Measurements from ENCODE around the gene TMEM130. TPM values are rescaled to one million over a fixed set of nuclear protein-coding genes. Genes with fewer than 3 reads are reported as not detected.

The TMEM130 gene
- total RNA-seq, 1 donor from 2014 or later: 2.9 TPM

GRCh38 chr7:98870807-98871491 lies 1.1 kb upstream of the TMEM130 start:
- no peak for ATAC-seq
- Histone ChIP-seq H3K9me3 (no peaks in the 10 kb centered on the region), H3K36me3 (no peaks in the 10 kb centered on the region), H3K4me3 (no peak overlapping the region), H3K4me1 (peaks cover 13% of the 10 kb centered on the region), H3K27me3 (ENCODE audit: low read depth) (peaks cover 27% of the 10 kb centered on the region), H3K27ac (no peak overlapping the region)
- peak; percentile 41 for DNase-seq
- TF ChIP-seq CTCF (IDR thresholded peaks at IDR 0.05): no peak
- intact Hi-C loops (cut with DNase I): no loop called here

DNA sequence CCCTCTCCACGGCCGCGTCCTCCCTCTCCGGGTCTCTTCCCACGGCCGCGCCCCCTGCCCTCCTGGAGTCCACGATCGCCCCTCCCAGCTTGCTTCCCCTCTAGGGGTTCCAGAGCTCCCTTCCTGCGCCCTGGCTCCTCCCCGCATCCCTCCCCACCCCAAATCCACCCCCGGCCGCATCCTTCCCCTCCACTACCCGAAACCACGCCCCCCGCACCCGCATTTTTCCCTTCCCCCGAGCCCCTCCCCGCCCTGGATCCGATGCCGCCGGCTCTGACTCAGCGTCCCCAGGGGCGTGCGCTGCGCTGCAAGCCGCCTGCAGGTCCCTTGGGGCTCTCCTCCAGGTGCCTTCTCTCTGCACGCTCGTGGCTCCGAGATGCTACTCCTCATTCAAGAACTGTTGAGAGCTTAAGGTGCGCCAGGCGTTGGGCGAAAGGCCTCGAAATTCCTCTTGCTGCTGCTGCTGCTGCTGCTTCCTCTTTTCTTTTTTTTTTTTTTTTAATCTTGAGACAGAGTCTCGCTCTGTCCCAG lies 372 bp upstream of the TMEM130 start:
- Histone ChIP-seq H3K4me1 (peaks cover 14% of the 10 kb centered on the region), H3K27me3 (ENCODE audit: low read depth) (peaks cover 27% of the 10 kb centered on the region), H3K27ac (no peak overlapping the region), H3K36me3 (no peaks in the 10 kb centered on the region), H3K4me3 (peak overlapping the region; percentile 41), H3K9me3 (no peaks in the 10 kb centered on the region)
- no peak for TF ChIP-seq CTCF (IDR thresholded peaks at IDR 0.05)
- ATAC-seq: peak; percentile 47 to 60
- intact Hi-C loops (cut with DNase I): no loop called here
- peak; percentile 59 for DNase-seq

- Histone ChIP-seq H3K36me3 (no peaks in the 10 kb centered on the region), H3K9me3 (no peaks in the 10 kb centered on the region), H3K27me3 (ENCODE audit: low read depth) (peaks cover 27% of the 10 kb centered on the region), H3K27ac (no peak overlapping the region), H3K4me3 (peak overlapping the region; percentile 41), H3K4me1 (peaks cover 19% of the 10 kb centered on the region)
- intact Hi-C loops (cut with DNase I): no loop called here
- ATAC-seq (no peak), DNase-seq (no peak)
- TF ChIP-seq CTCF (IDR thresholded peaks at IDR 0.05): no peak
These were observed 702 bp downstream of the TMEM130 start for GRCh38 chr7:98869027-98869596.

DNA sequence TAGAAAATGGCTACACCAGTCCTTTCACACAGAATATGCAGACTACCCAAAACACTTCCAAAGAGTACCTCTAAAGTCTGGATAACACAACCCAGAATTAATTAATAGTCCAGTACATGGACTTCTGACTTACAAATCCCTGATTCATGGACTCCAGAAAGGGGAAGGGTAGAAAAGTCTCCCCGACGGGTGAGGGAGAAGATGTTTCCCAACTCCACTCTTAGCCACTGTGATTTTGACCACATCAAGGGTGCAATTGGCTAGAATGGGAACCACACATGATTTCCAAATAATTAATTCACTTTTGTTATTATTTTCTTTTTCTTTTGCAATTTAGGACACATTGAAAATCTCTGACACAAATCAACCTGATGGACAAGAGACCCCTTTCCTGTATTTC lies 1.4 kb downstream of the TMEM130 start:
- Histone ChIP-seq H3K36me3 (no peaks in the 10 kb centered on the region), H3K9me3 (no peaks in the 10 kb centered on the region), H3K4me1 (peaks cover 19% of the 10 kb centered on the region), H3K27ac (no peak overlapping the region), H3K27me3 (ENCODE audit: low read depth) (peaks cover 27% of the 10 kb centered on the region), H3K4me3 (no peak overlapping the region)
- TF ChIP-seq CTCF (IDR thresholded peaks at IDR 0.05): no peak
- intact Hi-C loops (cut with DNase I): no loop called here
- DNase-seq (no peak), ATAC-seq (no peak)

GRCh38 chr7:98866765-98867164 lies 3.0 kb downstream of the TMEM130 start:
- Histone ChIP-seq H3K9me3 (no peaks in the 10 kb centered on the region), H3K36me3 (no peaks in the 10 kb centered on the region), H3K27ac (no peak overlapping the region), H3K27me3 (ENCODE audit: low read depth) (peaks cover 25% of the 10 kb centered on the region), H3K4me3 (no peak overlapping the region), H3K4me1 (peaks cover 19% of the 10 kb centered on the region)
- intact Hi-C loops (cut with DNase I): no loop called here
- no peak for ATAC-seq
- no peak for TF ChIP-seq CTCF (IDR thresholded peaks at IDR 0.05)
- peak; percentile 24 for DNase-seq
